ENCODE measurements around the gene GULP1. TPM values are rescaled to one million over a fixed set of nuclear protein-coding genes. Genes with fewer than 3 reads are reported as not detected.

GULP1 gene
- total and polyA plus RNA-seq, 2 of the 4 experiments (the other 2 are of a cell fraction), result 24.4 to 40.1 TPM

GRCh38 chr2:188277786-188278185 lies 13.9 kb upstream of the GULP1 start:
- no peak overlapping the region for H3K9ac ChIP-seq (ENCODE audit: low read depth, low read length)
- no peaks in the 10 kb centered on the region for H3K9me3 ChIP-seq (ENCODE audit: control insufficient read depth, insufficient read depth, low read length)
- H2BK5ac ChIP-seq (ENCODE audit: low read depth, low read length, poor library complexity, severe bottlenecking), result no peak overlapping the region
- no peak for DNase-seq
- no peak overlapping the region for H4K5ac ChIP-seq (ENCODE audit: low read depth, low read length)
- no peak overlapping the region for H2AK5ac ChIP-seq (ENCODE audit: low read depth, low read length)
- intact Hi-C loops (cut with micrococcal nuclease) (no loop called here), dilution Hi-C loops (cut with HindIII; ENCODE audit: low sequenced_read_pairs, unreplicated experiment) (no loop called here), in situ Hi-C loops (cut with MboI; ENCODE audit: low sequenced_read_pairs) (no loop called here)
- H2BK20ac ChIP-seq (ENCODE audit: low read depth, low read length), result no peak overlapping the region
- no peaks in the 10 kb centered on the region for H3K27me3 ChIP-seq (ENCODE audit: control insufficient read depth, insufficient read depth, low read length)
- no peaks in the 10 kb centered on the region for H3K9me1 ChIP-seq (ENCODE audit: insufficient read depth, low read length)
- ATAC-seq (ENCODE audit: low read depth), result no peak
- H2BK120ac ChIP-seq (ENCODE audit: low read depth, low read length), result no peak overlapping the region
- H3K4ac ChIP-seq (ENCODE audit: low read depth, low read length), result no peak overlapping the region
- H2BK15ac ChIP-seq (ENCODE audit: low read depth, low read length), result no peak overlapping the region
- ChIA-PET POLR2A (ENCODE audit: unreplicated experiment) (no interaction called here), CTCF (no interaction called here)
- H4K8ac ChIP-seq (ENCODE audit: low read depth in 2 of 2, low read length in 2 of 2), result no peak overlapping the region
- H2AK9ac ChIP-seq (replicated peaks; ENCODE audit: low read depth, low read length, poor library complexity), result no peak overlapping the region
- no peak overlapping the region for H3K27ac ChIP-seq (ENCODE audit: insufficient read depth, low read length)
- H2AFZ ChIP-seq (replicated peaks; ENCODE audit: low read length, poor library complexity), result no peak overlapping the region
- TF ChIP-seq RCOR1 (IDR thresholded peaks at IDR 0.05; ENCODE audit: insufficient replicate concordance, low read length), result no peak
- TF ChIP-seq NFE2L2 (IDR thresholded peaks at IDR 0.05; ENCODE audit: low read depth, low read length), result no peak
- TF ChIP-seq MXI1 (IDR thresholded peaks at IDR 0.05; ENCODE audit: borderline replicate concordance, low read depth, low read length), result no peak
- TF ChIP-seq BHLHE40 (IDR thresholded peaks at IDR 0.05; ENCODE audit: low read depth, low read length), result no peak
- no peak for TF ChIP-seq FOS (IDR thresholded peaks at IDR 0.05; ENCODE audit: low read depth, low read length)
- TF ChIP-seq MAZ (IDR thresholded peaks at IDR 0.05; ENCODE audit: borderline replicate concordance, low read depth, low read length), result no peak
- TF ChIP-seq ELK1 (IDR thresholded peaks at IDR 0.05; ENCODE audit: borderline replicate concordance, low read depth, low read length), result no peak
- no peak for TF ChIP-seq SMC3 (IDR thresholded peaks at IDR 0.05; ENCODE audit: low read depth, low read length)
- no peak for TF ChIP-seq CTCF (conservative IDR thresholded peaks at IDR 0.05; ENCODE audit: low read depth, low read length)
- no peak for TF ChIP-seq CHD1 (IDR thresholded peaks at IDR 0.05; ENCODE audit: low read depth, low read length)
- no peak for TF ChIP-seq RFX5 (IDR thresholded peaks at IDR 0.05; ENCODE audit: low read depth, low read length)
- TF ChIP-seq USF2 (IDR thresholded peaks at IDR 0.05; ENCODE audit: low read depth, low read length), result no peak
- TF ChIP-seq RAD21 (IDR thresholded peaks at IDR 0.05; ENCODE audit: low read length), result no peak
- TF ChIP-seq POLR2A (IDR thresholded peaks at IDR 0.05; ENCODE audit: low read depth, low read length), result no peak
- no peak for TF ChIP-seq MAFK (IDR thresholded peaks at IDR 0.05; ENCODE audit: low read depth, low read length)
- no peak for TF ChIP-seq CEBPB (IDR thresholded peaks at IDR 0.05; ENCODE audit: low read depth, low read length)
- H4K20me1 ChIP-seq (ENCODE audit: insufficient read depth, low read length), result no peaks in the 10 kb centered on the region
- no peaks in the 10 kb centered on the region for H3K79me1 ChIP-seq (ENCODE audit: low read depth in 1 of 2, low read length in 2 of 2)
- no peak overlapping the region for H3K56ac ChIP-seq (ENCODE audit: extremely low read depth, insufficient read depth, low read length)
- no peaks in the 10 kb centered on the region for H3K36me3 ChIP-seq (ENCODE audit: control insufficient read depth, insufficient read depth, low read length)
- no peak overlapping the region for H3K4me2 ChIP-seq (ENCODE audit: low read depth, low read length)
- no peak overlapping the region for H3K4me3 ChIP-seq (ENCODE audit: insufficient read depth, low read depth, low read length)
- H3K23ac ChIP-seq (ENCODE audit: low read depth, low read length), result no peak overlapping the region
- no TSS peak for BruUV-seq (replicated peaks)
- no peak overlapping the region for H3K14ac ChIP-seq (replicated peaks; ENCODE audit: low read depth, low read length)
- WGBS, 2 experiments (ENCODE audit: extremely low coverage in 2 of 2, insufficient read length in 1 of 2), result no CpG with 5 or more reads among the region's 5 CpGs
- no peaks in the 10 kb centered on the region for H3K4me1 ChIP-seq (ENCODE audit: control insufficient read depth, insufficient read depth, low read length)
- no peak overlapping the region for H3K18ac ChIP-seq (ENCODE audit: low read depth, low read length)
- H4K91ac ChIP-seq (ENCODE audit: insufficient read depth, low read depth, low read length), result no peak overlapping the region
